ENCODE results near the gene TIMM13. TPM values are rescaled to one million over a fixed set of nuclear protein-coding genes. Genes with fewer than 3 reads are reported as not detected.

TIMM13 gene
- polyA plus RNA-seq, 1 of the 3 experiments (the other 2 are of a cell fraction) = 76.9 TPM

GRCh38 chr19:2436384-2436783, 9.0 kb upstream of the TIMM13 start:
- H3K4me1 ChIP-seq (ENCODE audit: control insufficient read depth in 1 of 2, insufficient read depth in 2 of 2, low read depth in 1 of 2, low read length in 1 of 2) = no peaks in the 10 kb centered on the region
- no peaks in the 10 kb centered on the region for H3K27me3 ChIP-seq (ENCODE audit: insufficient read depth)
- no peak overlapping the region for H2AFZ ChIP-seq (ENCODE audit: low read depth)
- no peak overlapping the region for H3K4me2 ChIP-seq
- no peak for TF ChIP-seq FOXJ3 (CRISPR knock-in tag; IDR thresholded peaks at IDR 0.05)
- no peak for TF ChIP-seq EZH2phosphoT487 (IDR thresholded peaks at IDR 0.05; ENCODE audit: borderline replicate concordance, low read depth)
- TF ChIP-seq NRF1 (IDR thresholded peaks at IDR 0.05; ENCODE audit: low read depth, low read length) = no peak
- no peak for TF ChIP-seq YY1 (IDR thresholded peaks at IDR 0.05; ENCODE audit: low read depth)
- TF ChIP-seq USF1 (IDR thresholded peaks at IDR 0.05; ENCODE audit: borderline replicate concordance, low read depth) = no peak
- no peak for TF ChIP-seq RXRA (IDR thresholded peaks at IDR 0.05; ENCODE audit: borderline replicate concordance, low read depth)
- no peak for TF ChIP-seq RCOR1 (IDR thresholded peaks at IDR 0.05; ENCODE audit: low read length)
- no peak for TF ChIP-seq POLR2AphosphoS5 (IDR thresholded peaks at IDR 0.05; ENCODE audit: low read depth, low read length)
- TF ChIP-seq SIN3A (IDR thresholded peaks at IDR 0.05; ENCODE audit: borderline replicate concordance, low read depth, low read length) = no peak
- TF ChIP-seq GATA2 (CRISPR knock-in tag; IDR thresholded peaks at IDR 0.05) = no peak
- no peak for TF ChIP-seq SMC3 (IDR thresholded peaks at IDR 0.05; ENCODE audit: low read depth, low read length)
- no peak for TF ChIP-seq CTCF (IDR thresholded peaks at IDR 0.05)
- ChIA-PET CTCF (interaction anchor here (0.7 kb wide), 1 partner anchor 29 kb away, joined by 3 read pairs; no protein-coding TSS in a partner anchor), POLR2A (interaction anchor here (0.8 kb wide), 1 partner anchor 10 kb away, joined by 3 read pairs; no protein-coding TSS in a partner anchor)
- DNase-seq = no peak
- H3F3A ChIP-seq (replicated peaks; ENCODE audit: insufficient read depth) = no peaks in the 10 kb centered on the region
- WGBS (ENCODE audit: low lambda C conversion rate) = 98% methylated on average over 39 of the region's 39 CpGs
- no peak overlapping the region for H3K4me3 ChIP-seq (ENCODE audit: low read depth in 2 of 2, low read length in 1 of 2)
- no peak overlapping the region for H3K27ac ChIP-seq (ENCODE audit: low read depth in 2 of 2, low read length in 1 of 2)
- peaks cover 42% of the 10 kb centered on the region; the same call in 1 of the 2 replicates for H3K79me2 ChIP-seq (ENCODE audit: insufficient read depth)
- no peaks in the 10 kb centered on the region for H3K9me2 ChIP-seq
- H3K9ac ChIP-seq = no peak overlapping the region
- peaks cover 0 to 29% of the 10 kb centered on the region in 2 experiments for H3K36me3 ChIP-seq (replicated peaks in 1 of 2; ENCODE audit: control insufficient read depth in 1 of 2, insufficient read depth in 2 of 2, low read length in 1 of 2)
- no peaks in the 10 kb centered on the region for H3K9me3 ChIP-seq
- H4K20me1 ChIP-seq (ENCODE audit: insufficient read depth) = peaks cover 8% of the 10 kb centered on the region; the same call in 1 of the 2 replicates

GRCh38 chr19:2434721-2435265, 7.4 kb upstream of the TIMM13 start:
- ChIA-PET POLR2A (no interaction called here), CTCF (no interaction called here)
- no peak overlapping the region for H3K27ac ChIP-seq (ENCODE audit: low read depth in 2 of 2, low read length in 1 of 2)
- no peak for TF ChIP-seq CHD2 (IDR thresholded peaks at IDR 0.05; ENCODE audit: low read length, partially characterized antibody)
- no peak overlapping the region for H3K9ac ChIP-seq
- peaks cover 3% of the 10 kb centered on the region for H3F3A ChIP-seq (replicated peaks; ENCODE audit: insufficient read depth)
- H4K20me1 ChIP-seq (ENCODE audit: insufficient read depth) = peaks cover 8% of the 10 kb centered on the region; the same call in 1 of the 2 replicates
- H3K36me3 ChIP-seq (replicated peaks in 1 of 2; ENCODE audit: control insufficient read depth in 1 of 2, insufficient read depth in 2 of 2, low read length in 1 of 2) = peaks cover 3 to 42% of the 10 kb centered on the region in 2 experiments
- H3K4me2 ChIP-seq = no peak overlapping the region
- no peaks in the 10 kb centered on the region for H3K4me1 ChIP-seq (ENCODE audit: control insufficient read depth in 1 of 2, insufficient read depth in 2 of 2, low read depth in 1 of 2, low read length in 1 of 2)
- no peak overlapping the region for H2AFZ ChIP-seq (ENCODE audit: low read depth)
- H3K79me2 ChIP-seq (ENCODE audit: insufficient read depth) = peaks cover 26% of the 10 kb centered on the region; the same call in 1 of the 2 replicates
- H3K4me3 ChIP-seq (ENCODE audit: low read depth in 2 of 2, low read length in 1 of 2) = no peak overlapping the region
- 97% methylated on average over 18 of the region's 42 CpGs for WGBS (ENCODE audit: low lambda C conversion rate)
- H3K9me3 ChIP-seq = no peaks in the 10 kb centered on the region
- H3K9me2 ChIP-seq = no peaks in the 10 kb centered on the region
- no peak for DNase-seq
- H3K27me3 ChIP-seq (ENCODE audit: insufficient read depth) = no peaks in the 10 kb centered on the region

Measured in SK-N-SH (cell line).